Activated CD4-positive, alpha-beta T cell treated with anti-CD3 and anti-CD28 coated beads, Interleukin-2, amount 50 U/mL, for 4 hours (primary cell): ENCODE measurements around the gene ING1.
"Not testable (repeated sequence)": the region's sequence is repeated elsewhere in the genome, so short reads cannot be mapped to it uniquely, and the experiment has no call there.

ENCODE experiments used
- DNase-seq, 2 experiments: peaks; one replicate each; pipeline ENCODE4 v3.0.0-alpha.2; 2020

The ING1 gene

GRCh38 chr13:110719036-110719710 lies 5.7 kb downstream of the ING1 start:
- DNase-seq: no peak

DNA sequence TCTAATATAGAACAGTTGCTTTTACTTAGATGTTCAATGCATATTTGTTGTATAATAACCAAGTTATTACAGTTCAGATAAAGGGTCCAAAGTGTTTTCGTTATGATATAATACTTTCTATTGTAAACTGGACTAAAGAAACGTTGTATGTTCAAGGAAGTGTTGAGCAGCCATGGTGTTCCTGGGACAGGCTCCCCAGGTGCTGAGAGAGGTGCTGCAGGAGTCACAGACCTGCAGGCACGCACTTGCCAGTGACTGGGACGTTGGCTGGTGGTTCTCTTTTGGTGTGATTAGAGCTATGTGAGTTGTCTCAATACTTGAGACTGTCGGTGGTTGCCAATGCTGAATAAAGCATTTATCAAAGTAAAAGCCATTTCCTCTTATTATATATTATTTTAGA lies 9.5 kb downstream of the ING1 start:
- DNase-seq: no peak

- no peak for DNase-seq
Observed at GRCh38 chr13:110723598-110723997, 10.1 kb downstream of the ING1 start.

DNA sequence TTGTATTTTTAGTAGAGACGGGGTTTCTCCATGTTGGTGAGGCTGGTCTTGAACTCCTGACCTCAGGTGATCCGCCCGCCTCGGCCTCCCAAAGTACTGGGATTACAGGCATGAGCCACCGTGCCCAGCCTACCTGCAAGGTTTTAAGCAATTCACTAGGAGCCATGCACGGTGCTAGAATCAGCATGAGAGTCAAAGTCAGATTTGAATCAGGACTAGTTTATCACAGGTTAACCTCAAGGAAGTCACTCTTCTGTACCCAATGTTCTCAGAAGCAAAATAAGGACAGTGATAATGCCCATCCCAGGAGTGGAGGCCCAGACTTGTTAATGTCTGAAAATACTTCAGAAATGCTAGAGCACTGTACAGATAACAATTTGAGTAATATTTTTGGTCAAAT lies 12.7 kb downstream of the ING1 start:
- DNase-seq: not testable (repeated sequence)

DNA sequence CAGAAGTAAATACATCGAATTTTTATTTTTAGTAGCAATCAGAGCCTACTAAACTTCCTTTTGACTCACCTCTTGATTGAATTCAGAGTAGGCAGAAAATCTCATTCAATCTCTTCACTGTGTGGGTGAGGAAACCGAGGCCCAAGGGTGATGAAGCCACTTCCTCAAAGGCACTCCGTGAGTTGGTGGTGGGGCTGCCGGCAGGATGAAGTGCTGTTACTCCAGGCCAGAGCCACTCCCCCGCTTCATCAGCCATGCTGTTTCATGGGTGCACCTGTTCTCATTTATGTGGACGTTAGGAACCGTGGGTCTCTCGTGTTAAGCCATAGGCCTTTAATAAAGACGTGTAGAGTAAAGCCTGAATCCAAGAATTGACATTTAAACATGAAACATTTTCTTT lies 13.2 kb downstream of the ING1 start:
- peak; percentile 42 to 49 for DNase-seq

DNA sequence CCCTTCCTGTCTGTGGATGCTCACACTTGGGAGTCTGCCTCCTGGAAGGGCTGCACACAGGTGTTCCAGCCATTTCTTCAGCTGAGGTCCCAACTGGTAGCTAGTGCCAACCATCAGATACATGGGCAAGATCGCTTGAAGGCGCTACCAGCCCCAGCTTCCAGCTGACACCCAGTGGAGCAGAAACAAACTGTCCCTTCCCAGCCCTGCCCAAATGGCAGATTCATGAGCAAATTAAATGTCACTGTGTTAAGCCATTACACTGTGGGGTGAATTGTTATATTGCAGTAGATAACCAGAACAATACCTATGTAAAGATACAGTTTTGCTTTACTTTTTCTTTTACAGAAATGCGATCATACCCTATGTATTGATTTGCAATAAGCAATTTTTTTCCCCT lies 17.6 kb downstream of the ING1 start:
- DNase-seq: no peak

GRCh38 chr13:110734561-110734960 lies 21.1 kb downstream of the ING1 start:
- DNase-seq: no peak

DNA sequence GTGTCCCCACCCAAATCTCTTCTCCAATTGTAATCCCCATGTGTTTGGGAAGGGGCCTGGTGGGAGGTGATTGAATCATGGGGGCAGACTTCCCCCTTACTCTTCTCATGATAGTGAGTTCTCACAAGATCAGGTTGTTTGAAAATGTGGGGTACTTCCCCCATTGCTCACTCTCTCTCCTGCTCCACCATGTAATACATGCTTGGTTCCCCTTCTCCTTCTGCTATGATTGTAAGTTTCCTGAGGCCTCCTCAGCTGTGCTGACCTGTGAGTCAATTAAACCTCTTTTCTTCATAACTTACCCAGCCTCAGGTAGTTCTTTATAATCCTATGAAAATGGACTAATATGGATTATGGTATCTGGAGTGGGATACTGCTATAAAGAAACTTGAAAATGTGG lies 24.1 kb downstream of the ING1 start:
- no peak for DNase-seq

- DNase-seq: no peak
Observed at GRCh38 chr13:110743687-110744086, 30.2 kb downstream of the ING1 start.

DNA sequence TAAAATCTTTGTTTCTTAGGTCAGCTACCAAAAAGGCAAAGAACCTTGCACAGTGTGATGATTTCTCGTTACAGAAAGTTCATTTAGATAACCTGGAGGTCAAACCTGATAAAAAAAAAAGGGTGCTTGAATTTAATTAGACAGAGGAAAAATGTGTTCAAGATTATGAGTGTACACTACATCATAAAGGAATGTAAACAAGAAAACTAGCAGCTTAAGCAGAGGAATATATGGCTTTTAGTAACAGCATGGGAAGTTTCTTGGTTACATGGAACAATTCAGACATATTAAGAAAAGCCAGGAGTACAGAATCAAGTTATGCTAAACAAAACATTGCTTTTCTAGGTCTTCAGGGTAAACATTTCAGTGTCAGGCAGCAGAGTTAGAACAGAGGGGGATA lies 32.9 kb downstream of the ING1 start:
- no peak for DNase-seq

DNA sequence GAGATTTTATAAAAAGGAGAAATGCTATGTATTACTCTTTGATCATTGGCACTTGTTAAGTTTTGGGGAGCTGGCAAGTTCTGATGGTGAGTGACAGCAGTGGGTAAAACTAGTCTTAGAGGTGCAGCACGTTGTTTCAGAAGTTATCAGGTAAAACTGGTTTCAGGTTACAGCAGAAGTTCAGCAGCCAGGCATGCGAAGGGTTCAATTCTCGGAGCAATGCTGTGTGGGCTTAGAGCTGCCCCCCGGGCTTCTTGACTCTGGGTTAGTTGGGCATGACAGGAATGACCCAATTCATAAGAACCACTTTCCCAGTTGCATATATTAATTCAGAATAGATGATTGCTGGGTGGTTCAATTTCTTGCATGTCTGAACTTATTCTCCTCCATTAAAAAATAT lies 34.8 kb downstream of the ING1 start:
- DNase-seq: no peak

- DNase-seq: no peak
Observed at GRCh38 chr13:110756219-110756631, 42.7 kb downstream of the ING1 start.

- no peak for DNase-seq
Observed at GRCh38 chr13:110757296-110757695, 43.8 kb downstream of the ING1 start.

GRCh38 chr13:110758195-110758805 lies 44.8 kb downstream of the ING1 start:
- no peak for DNase-seq

DNA sequence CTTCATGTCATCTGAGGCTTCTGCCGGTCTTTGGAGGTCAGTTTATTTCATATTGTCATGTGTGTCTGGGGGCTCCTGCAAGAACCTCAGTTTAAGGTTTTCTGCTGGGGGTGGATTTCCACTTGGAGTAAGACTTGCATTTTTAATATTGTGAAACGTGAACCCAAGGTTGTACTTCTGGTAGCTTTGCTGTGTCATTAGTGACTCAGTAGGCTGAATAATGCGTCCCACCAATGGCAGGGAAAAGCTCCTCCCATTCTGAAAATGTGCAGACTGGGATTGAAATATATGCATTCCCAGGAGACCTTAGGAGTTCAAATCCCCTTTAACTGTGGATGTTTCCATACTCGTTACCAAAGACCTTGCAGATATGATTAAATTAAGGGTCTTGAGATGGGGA lies 46.2 kb downstream of the ING1 start:
- DNase-seq: no peak

GRCh38 chr13:110760611-110761010 lies 47.1 kb downstream of the ING1 start:
- DNase-seq: no peak

DNA sequence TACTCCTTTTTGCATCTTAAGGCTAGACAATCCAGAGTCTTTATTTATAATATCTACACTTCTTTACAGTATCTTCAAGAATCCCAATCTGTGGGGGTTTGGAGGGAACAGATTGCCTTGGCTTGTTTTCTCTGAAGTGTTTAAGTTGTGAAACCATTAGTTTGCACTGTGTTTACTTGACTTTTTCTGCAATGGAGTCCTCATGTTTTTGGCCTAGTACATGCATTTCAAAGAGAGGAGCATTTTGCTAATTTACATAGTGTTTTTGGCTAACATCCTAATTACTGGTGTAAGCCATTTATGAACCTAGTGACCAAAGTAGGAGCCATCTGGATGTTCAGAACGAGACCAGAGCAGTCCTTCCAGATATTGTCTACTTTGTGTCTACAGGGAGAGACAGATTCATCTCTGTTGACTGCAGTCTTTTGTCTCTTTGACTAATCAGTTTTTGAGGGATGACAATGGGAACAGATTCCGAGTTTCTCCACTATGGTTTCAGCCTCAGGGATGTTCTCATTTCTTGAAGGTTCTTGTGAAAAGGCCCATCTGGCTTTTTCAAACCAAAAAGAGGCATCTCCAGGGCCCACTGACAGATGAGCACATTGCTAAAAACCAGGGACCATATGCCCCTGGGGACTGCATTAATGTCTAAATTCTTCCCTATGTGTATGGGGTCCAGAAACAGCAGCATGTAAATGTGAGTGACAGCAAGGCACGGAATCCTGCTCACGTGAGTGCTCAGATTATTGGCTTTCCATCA lies 53.4 kb downstream of the ING1 start:
- no peak for DNase-seq

DNA sequence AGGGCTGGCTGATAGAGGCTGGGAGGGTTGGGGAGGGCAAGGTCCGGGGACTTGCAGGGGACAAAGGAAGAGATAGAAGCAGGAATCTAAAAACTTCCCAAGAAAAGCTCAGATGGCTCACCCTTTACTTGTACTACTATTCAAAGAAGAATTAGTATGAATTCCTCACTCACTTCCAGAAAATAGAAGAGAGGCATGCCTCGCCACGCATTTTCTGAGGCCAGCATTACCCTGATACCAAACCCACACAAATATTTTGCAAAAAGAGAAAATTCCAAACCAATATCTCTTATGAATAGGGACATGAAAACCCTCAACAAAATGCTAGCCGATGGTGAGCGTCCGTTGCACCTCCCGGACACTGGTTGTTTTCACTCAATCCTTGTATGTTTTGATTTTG lies 54.0 kb downstream of the ING1 start:
- DNase-seq: no peak

DNA sequence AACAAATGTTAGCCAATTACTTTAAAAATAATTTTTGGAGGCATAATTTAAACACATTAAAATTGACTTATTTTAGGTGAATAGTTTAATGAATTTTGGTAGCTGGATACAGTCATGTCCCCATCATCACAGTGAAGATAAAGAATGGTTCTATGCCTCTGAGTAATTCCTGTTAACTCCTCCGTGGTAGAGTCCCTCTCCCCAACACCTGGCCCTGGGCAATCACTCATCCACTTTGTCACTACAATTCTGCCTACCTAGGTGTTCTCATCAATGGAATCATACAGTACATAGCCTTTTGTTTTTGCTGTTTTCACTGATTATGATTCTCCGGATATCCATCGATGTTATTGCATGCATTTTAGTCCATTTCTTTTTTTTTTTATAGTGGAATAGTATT lies 55.6 kb downstream of the ING1 start:
- no peak for DNase-seq

DNA sequence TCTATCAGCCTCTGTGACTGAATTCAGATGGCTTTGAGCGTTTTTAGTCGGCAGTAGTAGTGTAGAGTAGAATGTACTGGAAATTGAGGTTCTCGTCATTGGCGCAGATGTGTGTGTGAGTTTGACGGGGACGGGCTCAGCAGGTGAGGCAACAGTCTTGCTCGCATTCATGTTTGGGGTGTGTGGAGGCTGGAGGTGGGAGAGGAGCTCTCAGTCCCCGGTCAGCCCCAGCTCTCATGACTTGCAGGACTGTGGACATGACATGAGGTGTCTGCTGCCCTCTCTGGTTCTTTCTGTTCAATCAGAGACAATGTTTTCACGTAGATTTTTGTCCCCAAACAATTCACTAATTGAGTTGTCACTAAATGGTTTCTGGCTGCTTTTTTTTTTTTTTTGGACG lies 57.2 kb downstream of the ING1 start:
- DNase-seq: no peak

GRCh38 chr13:110771194-110771593 lies 57.7 kb downstream of the ING1 start:
- no peak for DNase-seq

DNA sequence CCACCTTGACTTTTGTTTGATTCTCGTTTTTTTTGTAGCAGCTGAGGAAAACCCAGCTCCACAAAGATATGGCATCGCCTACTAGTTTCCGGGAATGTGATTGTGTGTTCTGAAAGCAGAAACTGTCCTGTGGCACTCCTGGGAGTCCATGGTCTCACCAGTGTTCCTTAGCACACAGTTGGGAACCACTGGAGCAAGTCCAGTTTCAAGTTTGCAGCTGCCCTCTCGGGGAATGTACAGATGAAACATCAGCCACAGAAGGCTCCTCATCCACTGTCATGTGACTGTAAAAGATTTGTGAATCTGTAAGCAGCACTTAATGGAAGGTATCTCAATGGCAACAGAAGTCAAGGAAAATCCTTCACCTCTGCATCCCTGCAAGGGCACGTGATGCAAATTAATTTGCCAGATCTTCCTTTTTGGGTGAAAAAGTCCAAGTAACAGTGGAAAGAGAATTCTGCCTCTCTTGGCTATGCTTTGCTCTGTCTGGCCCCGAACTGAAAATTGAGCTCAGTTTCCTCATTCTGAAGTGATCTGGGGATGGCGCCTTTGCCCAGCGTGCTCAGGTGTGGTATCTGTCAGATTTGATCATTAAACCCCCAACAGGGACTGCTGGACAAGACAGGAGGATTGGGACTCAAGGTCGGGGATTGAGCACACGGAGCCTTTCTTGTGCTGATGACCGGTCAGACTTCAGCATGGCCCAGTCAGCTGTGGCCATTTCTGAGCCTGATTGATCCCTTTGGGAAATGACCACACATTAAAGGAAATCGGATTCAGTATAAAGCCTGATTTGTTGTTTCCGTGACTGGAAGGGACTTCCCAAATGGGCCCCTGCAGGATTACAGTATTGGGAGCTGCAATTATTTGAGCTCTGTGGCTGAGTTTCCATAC lies 58.8 kb downstream of the ING1 start:
- no peak for DNase-seq
